ENCODE data around the gene WFDC2. TPM values are rescaled to one million over a fixed set of nuclear protein-coding genes. Genes with fewer than 3 reads are reported as not detected.

WFDC2 gene
- total RNA-seq, 4 donors from 2014 or later = 11.0 to 325 (median 38.8) TPM

GRCh38 chr20:45527294-45527693 is 57.7 kb downstream of the WFDC2 start:
- H3K36me3 ChIP-seq = no peaks in the 10 kb centered on the region
- DNase-seq = no peak
- no peak overlapping the region for H3K4me3 ChIP-seq
- H3K4me1 ChIP-seq = no peaks in the 10 kb centered on the region
- TF ChIP-seq POLR2A (IDR thresholded peaks at IDR 0.05) (no peak), CTCF (IDR thresholded peaks at IDR 0.05) (no peak), POLR2AphosphoS5 (IDR thresholded peaks at IDR 0.05) (no peak), EP300 (IDR thresholded peaks at IDR 0.05; ENCODE audit: low read depth) (no peak)
- intact Hi-C loops (cut with DNase I; ENCODE audit: low total_unique reads) (no loop called here), in situ Hi-C loops (cut with MboI; ENCODE audit: low pct_ligation_motif_present in 1 of 4, low pct_unique_long_range_greater_than_20kb in 1 of 4, low sequenced_read_pairs in 3 of 4) (loop anchor here in 2 of 4 donors (25.0 kb wide), 1 partner anchor 235 kb away; no protein-coding TSS in a partner anchor)
- 70 to 77% methylated on average over 4 of the region's 4 CpGs for WGBS, 2 donors (ENCODE audit: low coverage in 1 of 2)
- H3K27me3 ChIP-seq = peaks cover 5% of the 10 kb centered on the region
- no peak overlapping the region for H3K27ac ChIP-seq
- no peaks in the 10 kb centered on the region for H3K9me3 ChIP-seq

Small RNA genes lying within 50 kb of the gene (small RNA-seq; reads per million reads assigned to genes)
- 0 to 0.12 (median 0) reads per million in 4 donors for gene MIR6812

Other genes starting within 250 kb of the WFDC2 start
- not detected for gene SEMG2, start 248.4 kb upstream of the WFDC2 start, total RNA-seq
- 10 to 100 TPM; 16.1 to 90.3 (median 48.2) TPM for gene SLPI, start 215.2 kb upstream of the WFDC2 start, total RNA-seq
- gene RBPJL, start 162.9 kb upstream of the WFDC2 start, total RNA-seq = not detected
- gene MATN4, start 161.5 kb upstream of the WFDC2 start, total RNA-seq = not detected
- 100 to 1,000 TPM in 2 of 4 donors, 10 to 100 TPM in 2; 60.7 to 140 (median 94.3) TPM for gene SDC4, start 121.3 kb upstream of the WFDC2 start, total RNA-seq
- 10 to 100 TPM in 3 of 4 donors, 1 to 10 TPM in 1; 5.6 to 64.7 (median 38.4) TPM for gene SYS1, start 106.6 kb upstream of the WFDC2 start, total RNA-seq
- under 1 TPM in 1 of 4 donors, not detected in 3; 0.14 TPM for gene TP53TG5, start 91.4 kb upstream of the WFDC2 start, total RNA-seq
- 100 to 1,000 TPM in 1 of 4 donors, 10 to 100 TPM in 3; 74.5 to 122 (median 84.9) TPM for gene DBNDD2, start 61.5 kb upstream of the WFDC2 start, total RNA-seq
- 100 to 1,000 TPM in 2 of 4 donors, 10 to 100 TPM in 2; 88.3 to 321 (median 108) TPM for gene PIGT, start 53.6 kb upstream of the WFDC2 start, total RNA-seq
- gene SPINT3, start 45.9 kb downstream of the WFDC2 start, total RNA-seq = not detected
- not detected for gene WFDC6, start 69.7 kb downstream of the WFDC2 start, total RNA-seq
- not detected for gene EPPIN, start 77.6 kb downstream of the WFDC2 start, total RNA-seq
- not detected for gene WFDC8, start 109.5 kb downstream of the WFDC2 start, total RNA-seq
- not detected for gene WFDC10A, start 160.0 kb downstream of the WFDC2 start, total RNA-seq
- not detected for gene WFDC9, start 161.5 kb downstream of the WFDC2 start, total RNA-seq
- gene WFDC11, start 200.5 kb downstream of the WFDC2 start, total RNA-seq = not detected
- gene WFDC13, start 232.3 kb downstream of the WFDC2 start, total RNA-seq = not detected
- 1 to 10 TPM in 1 of 4 donors, not detected in 3; 1.9 TPM for gene WFDC10B, start 235.3 kb downstream of the WFDC2 start, total RNA-seq

All from transverse colon (tissue), 4 donors.